GM23338 (cell line): Measurements from ENCODE around the gene PRG2. TPM values are rescaled to one million over a fixed set of nuclear protein-coding genes. Genes with fewer than 3 reads are reported as not detected.
A peak's percentile ranks its signal among the peaks of the same experiment; 100 is the strongest.

Source experiments
- ATAC-seq: fragments of 200-7000 bp; cut with Tn5 transposase; 3 replicates; pipeline ENCODE4 v1.9.1; 2020
- DNase-seq: peaks from one replicate; pipeline ENCODE4 v3.0.0-alpha.2; 2015; ENCODE audit warnings: low spot score
- H2AFZ ChIP-seq: fragments of 200-600 bp; sonication (generic); 2 replicates; pipeline ENCODE4 v1.8.0; 2016; ENCODE audit warnings: antibody characterized with exemption, mild to moderate bottlenecking, moderate library complexity
- H3F3A ChIP-seq: fragments of 200-600 bp; sonication (generic); replicated peaks from 2 replicates; pipeline ENCODE4 v1.8.0; 2017; ENCODE audit warnings: antibody characterized with exemption, mixed run types, low read depth
- H3K27ac ChIP-seq: fragments of 200-600 bp; sonication (generic); 2 replicates; pipeline ENCODE4 v1.6.1; 2016; ENCODE audit warnings: low read depth
- H3K27me3 ChIP-seq: fragments of 200-600 bp; sonication (generic); 2 replicates; pipeline ENCODE4 v1.8.0; 2016; ENCODE audit warnings: mild to moderate bottlenecking, mixed run types, moderate library complexity; ENCODE audit not compliant: insufficient read depth
- H3K36me3 ChIP-seq: fragments of 200-600 bp; sonication (generic); 2 replicates; pipeline ENCODE4 v1.8.0; 2016; ENCODE audit warnings: mild to moderate bottlenecking; ENCODE audit not compliant: insufficient read depth
- H3K4me1 ChIP-seq: fragments of 200-600 bp; sonication (generic); 2 replicates; pipeline ENCODE4 v1.8.0; 2016; ENCODE audit warnings: mild to moderate bottlenecking, moderate library complexity; ENCODE audit not compliant: insufficient read depth
- H3K4me2 ChIP-seq: fragments of 200-600 bp; sonication (generic); 2 replicates; pipeline ENCODE4 v1.7.1; 2017; ENCODE audit warnings: mixed run types
- H3K4me3 ChIP-seq: fragments of 200-600 bp; sonication (generic); 2 replicates; pipeline ENCODE4 v1.6.1; 2016; ENCODE audit warnings: mixed run types
- H3K79me2 ChIP-seq: fragments of 200-600 bp; sonication (generic); replicated peaks from 2 replicates; pipeline ENCODE4 v1.8.0; 2017; ENCODE audit warnings: mild to moderate bottlenecking; ENCODE audit not compliant: insufficient read depth
- H3K9me2 ChIP-seq: fragments of 200-600 bp; sonication (generic); 2 replicates; pipeline ENCODE4 v1.8.0; 2017; ENCODE audit not compliant: insufficient read depth
- H4K20me1 ChIP-seq: fragments of 200-600 bp; sonication (generic); replicated peaks from 2 replicates; pipeline ENCODE4 v1.8.0; 2017; ENCODE audit warnings: mild to moderate bottlenecking; ENCODE audit not compliant: insufficient read depth
- H3K27ac Mint-ChIP-seq: 2 replicates; pipeline ENCODE4 v1.8.0; 2020; ENCODE audit warnings: inconsistent platforms, mild to moderate bottlenecking, moderate library complexity, mixed read lengths
- H3K27me3 Mint-ChIP-seq: 3 replicates; pipeline ENCODE4 v1.8.0; 2022; ENCODE audit warnings: low read depth, mild to moderate bottlenecking, moderate library complexity, mixed read lengths, inconsistent platforms; ENCODE audit not compliant: insufficient read depth, poor library complexity
- H3K36me3 Mint-ChIP-seq: 3 replicates; pipeline ENCODE4 v1.8.0; 2021; ENCODE audit warnings: low read depth, mild to moderate bottlenecking, inconsistent platforms, moderate library complexity, mixed read lengths
- H3K4me1 Mint-ChIP-seq: 3 replicates; pipeline ENCODE4 v1.8.0; 2020; ENCODE audit warnings: mild to moderate bottlenecking, inconsistent platforms, mixed read lengths
- H3K4me3 Mint-ChIP-seq: 3 replicates; pipeline ENCODE4 v1.8.0; 2021; ENCODE audit warnings: moderate library complexity, mild to moderate bottlenecking, inconsistent platforms, mixed read lengths
- H3K9me3 Mint-ChIP-seq: 3 replicates; pipeline ENCODE4 v1.8.0; 2020; ENCODE audit warnings: moderate library complexity, mild to moderate bottlenecking, inconsistent platforms, mixed read lengths
- CREB1 ChIP-seq: fragments of 250-450 bp; sonication (Bioruptor Pico); IDR thresholded peaks from 2 replicates; pipeline ENCODE4 v1.5.0; 2020; ENCODE audit warnings: low read depth, mild to moderate bottlenecking, moderate library complexity
- EZH2 ChIP-seq: fragments of 200-600 bp; sonication (generic); IDR thresholded peaks from one replicate; pipeline ENCODE4 v1.8.0; 2017; ENCODE audit warnings: antibody characterized with exemption, mild to moderate bottlenecking, low read depth; ENCODE audit not compliant: unreplicated experiment
- EZH2phosphoT487 ChIP-seq: fragments of 200-600 bp; sonication (generic); IDR thresholded peaks from one replicate; pipeline ENCODE4 v1.8.1; 2018; ENCODE audit warnings: antibody characterized with exemption; ENCODE audit not compliant: unreplicated experiment
- NANOG ChIP-seq: IDR thresholded peaks from 2 replicates; pipeline ENCODE4 v1.6.1; 2016; ENCODE audit warnings: antibody characterized with exemption, borderline replicate concordance
- POLR2AphosphoS5 ChIP-seq: IDR thresholded peaks from 2 replicates; pipeline ENCODE4 v1.6.1; 2016; ENCODE audit warnings: antibody characterized with exemption, low read depth
- STAT1 ChIP-seq: IDR thresholded peaks from one replicate; pipeline ENCODE4 v1.6.1; 2016; ENCODE audit warnings: antibody characterized with exemption; ENCODE audit not compliant: unreplicated experiment
- ZNF114 ChIP-seq: fragments of 250-450 bp; sonication (Bioruptor Pico); IDR thresholded peaks from 2 replicates; pipeline ENCODE4 v1.5.0; 2020; ENCODE audit warnings: mild to moderate bottlenecking, moderate library complexity
- ZNF331 ChIP-seq: fragments of 250-450 bp; sonication (Bioruptor Pico); IDR thresholded peaks from 2 replicates; pipeline ENCODE4 v1.5.0; 2020; ENCODE audit warnings: low read depth, mild to moderate bottlenecking, moderate library complexity
- polyA plus RNA-seq: library from polyadenylated mRNA; unstranded; fragments of >200 nt; fragmentation: Nextera tagmentation; extraction: Ambion mirVana; gene quantifications from 2 replicates; pipeline ENCODE4 v1.2.1, GENCODE V29; 2016
- total RNA-seq: library from RNA; depleted of rRNA; stranded (reverse); fragments of >200 nt; shearing (Covaris generic); gene quantifications from 2 replicates; pipeline ENCODE4 v1.2.3, GENCODE V29; 2014
- TF ChIP-seq, protein P1 (sequence below): IDR thresholded peaks from 2 replicates; pipeline ENCODE4 v1.6.1; 2016; ENCODE audit warnings: antibody characterized with exemption
- TF ChIP-seq, protein P2 (sequence below), 2 experiments: fragments of 200-600 bp in 1 of 2; sonication (generic) in 1 of 2; conservative IDR thresholded peaks; 2 replicates each; pipeline versions ENCODE4 v1.5.1 to v1.6.1; 2016 to 2017; ENCODE audit warnings: antibody characterized with exemption in 2 of 2, low read depth in 2 of 2, mild to moderate bottlenecking in 2 of 2, moderate library complexity in 1 of 2
- TF ChIP-seq, protein P3 (sequence below): IDR thresholded peaks from one replicate; pipeline ENCODE4 v1.6.1; 2018; ENCODE audit warnings: antibody characterized with exemption; ENCODE audit not compliant: unreplicated experiment
- TF ChIP-seq, protein P4 (sequence below): fragments of 250-450 bp; sonication (Bioruptor Pico); IDR thresholded peaks from 2 replicates; pipeline ENCODE4 v1.5.0; 2020; ENCODE audit warnings: mild to moderate bottlenecking, moderate library complexity

The PRG2 gene
- total and polyA plus RNA-seq, 2 experiments from 2014 or later, result not detected

DNA sequence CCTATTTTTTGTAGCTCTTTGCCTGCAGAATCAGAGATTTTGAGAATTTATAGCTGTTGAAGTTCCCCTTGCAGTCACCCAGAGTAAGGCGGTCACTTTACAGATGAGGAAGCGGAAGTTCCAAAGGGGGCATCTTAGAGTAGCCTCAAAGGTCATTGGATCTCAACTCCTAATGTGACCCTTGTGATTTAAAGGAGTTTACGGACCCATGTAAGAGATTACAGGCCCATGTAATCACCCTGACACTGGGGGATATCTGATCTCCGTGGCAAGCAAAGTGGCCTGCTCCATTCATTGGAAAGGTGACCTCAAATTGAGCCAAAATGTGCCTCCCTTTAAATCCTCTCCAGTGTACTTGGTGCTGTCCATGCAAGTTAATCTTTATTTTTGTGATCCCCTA, 36.6 kb downstream of the PRG2 start (continued):
- TF ChIP-seq CREB1 (CRISPR knock-in tag) (no peak), POLR2AphosphoS5 (no peak), ZNF114 (no peak), STAT1 (no peak), NANOG (no peak), EZH2 (no peak), EZH2phosphoT487 (no peak)
- TF ChIP-seq, protein P1, sequence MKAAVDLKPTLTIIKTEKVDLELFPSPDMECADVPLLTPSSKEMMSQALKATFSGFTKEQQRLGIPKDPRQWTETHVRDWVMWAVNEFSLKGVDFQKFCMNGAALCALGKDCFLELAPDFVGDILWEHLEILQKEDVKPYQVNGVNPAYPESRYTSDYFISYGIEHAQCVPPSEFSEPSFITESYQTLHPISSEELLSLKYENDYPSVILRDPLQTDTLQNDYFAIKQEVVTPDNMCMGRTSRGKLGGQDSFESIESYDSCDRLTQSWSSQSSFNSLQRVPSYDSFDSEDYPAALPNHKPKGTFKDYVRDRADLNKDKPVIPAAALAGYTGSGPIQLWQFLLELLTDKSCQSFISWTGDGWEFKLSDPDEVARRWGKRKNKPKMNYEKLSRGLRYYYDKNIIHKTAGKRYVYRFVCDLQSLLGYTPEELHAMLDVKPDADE, result no peak
- TF ChIP-seq, protein P2, sequence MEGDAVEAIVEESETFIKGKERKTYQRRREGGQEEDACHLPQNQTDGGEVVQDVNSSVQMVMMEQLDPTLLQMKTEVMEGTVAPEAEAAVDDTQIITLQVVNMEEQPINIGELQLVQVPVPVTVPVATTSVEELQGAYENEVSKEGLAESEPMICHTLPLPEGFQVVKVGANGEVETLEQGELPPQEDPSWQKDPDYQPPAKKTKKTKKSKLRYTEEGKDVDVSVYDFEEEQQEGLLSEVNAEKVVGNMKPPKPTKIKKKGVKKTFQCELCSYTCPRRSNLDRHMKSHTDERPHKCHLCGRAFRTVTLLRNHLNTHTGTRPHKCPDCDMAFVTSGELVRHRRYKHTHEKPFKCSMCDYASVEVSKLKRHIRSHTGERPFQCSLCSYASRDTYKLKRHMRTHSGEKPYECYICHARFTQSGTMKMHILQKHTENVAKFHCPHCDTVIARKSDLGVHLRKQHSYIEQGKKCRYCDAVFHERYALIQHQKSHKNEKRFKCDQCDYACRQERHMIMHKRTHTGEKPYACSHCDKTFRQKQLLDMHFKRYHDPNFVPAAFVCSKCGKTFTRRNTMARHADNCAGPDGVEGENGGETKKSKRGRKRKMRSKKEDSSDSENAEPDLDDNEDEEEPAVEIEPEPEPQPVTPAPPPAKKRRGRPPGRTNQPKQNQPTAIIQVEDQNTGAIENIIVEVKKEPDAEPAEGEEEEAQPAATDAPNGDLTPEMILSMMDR (conservative IDR thresholded peaks at IDR 0.05; ENCODE audit: low read depth in 2 of 2), result no peak

DNA sequence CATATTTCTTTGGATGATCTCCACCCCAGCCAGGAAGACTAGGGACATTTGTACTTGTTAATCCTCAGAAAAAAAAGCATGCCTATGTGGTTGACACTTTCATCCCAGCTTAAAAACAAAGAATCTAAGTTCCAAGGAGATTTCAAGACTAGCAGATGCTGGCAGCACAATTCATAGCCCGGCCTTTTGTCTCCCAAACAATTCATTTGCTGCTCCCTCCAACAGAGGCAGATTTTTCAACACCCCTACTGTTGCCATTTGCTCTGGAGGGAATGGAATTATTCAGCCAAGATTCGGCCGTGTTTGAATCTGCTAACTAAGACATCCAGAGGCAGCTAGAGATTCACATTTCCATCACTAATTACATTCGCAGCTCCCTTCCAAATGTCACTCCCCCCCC, 37.0 kb downstream of the PRG2 start:
- Histone ChIP-seq H3K27ac (no peak overlapping the region), H4K20me1 (no peaks in the 10 kb centered on the region), H3K4me3 (no peak overlapping the region), H3K79me2 (no peaks in the 10 kb centered on the region), H3K4me2 (no peak overlapping the region), H3K27me3 (no peaks in the 10 kb centered on the region), H3K4me1 (peaks cover 11% of the 10 kb centered on the region; the same call in 1 of the 2 replicates), H3K36me3 (no peaks in the 10 kb centered on the region), H2AFZ (peak overlapping the region; percentile 82), H3F3A (0 out of 2 replicates have a peak, but pooled peaks cover 3% of the 10 kb centered on the region), H3K9me2 (no peaks in the 10 kb centered on the region)
- H3K4me3 Mint-ChIP-seq, result no peak overlapping the region
- H3K4me1 Mint-ChIP-seq, result peaks cover 11% of the 10 kb centered on the region; the same call in 2 of the 3 replicates
- no peaks in the 10 kb centered on the region; the same call in 2 of the 3 replicates for H3K36me3 Mint-ChIP-seq
- H3K9me3 Mint-ChIP-seq, result peaks cover 6% of the 10 kb centered on the region
- no peak for DNase-seq
- H3K27ac Mint-ChIP-seq, result no peak overlapping the region
- no peak for ATAC-seq
- H3K27me3 Mint-ChIP-seq, result peaks cover 16% of the 10 kb centered on the region
- TF ChIP-seq STAT1, result no peak
- TF ChIP-seq, protein P1, result no peak
- TF ChIP-seq ZNF331 (CRISPR knock-in tag), result no peak
- TF ChIP-seq, protein P3, sequence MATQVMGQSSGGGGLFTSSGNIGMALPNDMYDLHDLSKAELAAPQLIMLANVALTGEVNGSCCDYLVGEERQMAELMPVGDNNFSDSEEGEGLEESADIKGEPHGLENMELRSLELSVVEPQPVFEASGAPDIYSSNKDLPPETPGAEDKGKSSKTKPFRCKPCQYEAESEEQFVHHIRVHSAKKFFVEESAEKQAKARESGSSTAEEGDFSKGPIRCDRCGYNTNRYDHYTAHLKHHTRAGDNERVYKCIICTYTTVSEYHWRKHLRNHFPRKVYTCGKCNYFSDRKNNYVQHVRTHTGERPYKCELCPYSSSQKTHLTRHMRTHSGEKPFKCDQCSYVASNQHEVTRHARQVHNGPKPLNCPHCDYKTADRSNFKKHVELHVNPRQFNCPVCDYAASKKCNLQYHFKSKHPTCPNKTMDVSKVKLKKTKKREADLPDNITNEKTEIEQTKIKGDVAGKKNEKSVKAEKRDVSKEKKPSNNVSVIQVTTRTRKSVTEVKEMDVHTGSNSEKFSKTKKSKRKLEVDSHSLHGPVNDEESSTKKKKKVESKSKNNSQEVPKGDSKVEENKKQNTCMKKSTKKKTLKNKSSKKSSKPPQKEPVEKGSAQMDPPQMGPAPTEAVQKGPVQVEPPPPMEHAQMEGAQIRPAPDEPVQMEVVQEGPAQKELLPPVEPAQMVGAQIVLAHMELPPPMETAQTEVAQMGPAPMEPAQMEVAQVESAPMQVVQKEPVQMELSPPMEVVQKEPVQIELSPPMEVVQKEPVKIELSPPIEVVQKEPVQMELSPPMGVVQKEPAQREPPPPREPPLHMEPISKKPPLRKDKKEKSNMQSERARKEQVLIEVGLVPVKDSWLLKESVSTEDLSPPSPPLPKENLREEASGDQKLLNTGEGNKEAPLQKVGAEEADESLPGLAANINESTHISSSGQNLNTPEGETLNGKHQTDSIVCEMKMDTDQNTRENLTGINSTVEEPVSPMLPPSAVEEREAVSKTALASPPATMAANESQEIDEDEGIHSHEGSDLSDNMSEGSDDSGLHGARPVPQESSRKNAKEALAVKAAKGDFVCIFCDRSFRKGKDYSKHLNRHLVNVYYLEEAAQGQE, result no peak
- TF ChIP-seq, protein P4, sequence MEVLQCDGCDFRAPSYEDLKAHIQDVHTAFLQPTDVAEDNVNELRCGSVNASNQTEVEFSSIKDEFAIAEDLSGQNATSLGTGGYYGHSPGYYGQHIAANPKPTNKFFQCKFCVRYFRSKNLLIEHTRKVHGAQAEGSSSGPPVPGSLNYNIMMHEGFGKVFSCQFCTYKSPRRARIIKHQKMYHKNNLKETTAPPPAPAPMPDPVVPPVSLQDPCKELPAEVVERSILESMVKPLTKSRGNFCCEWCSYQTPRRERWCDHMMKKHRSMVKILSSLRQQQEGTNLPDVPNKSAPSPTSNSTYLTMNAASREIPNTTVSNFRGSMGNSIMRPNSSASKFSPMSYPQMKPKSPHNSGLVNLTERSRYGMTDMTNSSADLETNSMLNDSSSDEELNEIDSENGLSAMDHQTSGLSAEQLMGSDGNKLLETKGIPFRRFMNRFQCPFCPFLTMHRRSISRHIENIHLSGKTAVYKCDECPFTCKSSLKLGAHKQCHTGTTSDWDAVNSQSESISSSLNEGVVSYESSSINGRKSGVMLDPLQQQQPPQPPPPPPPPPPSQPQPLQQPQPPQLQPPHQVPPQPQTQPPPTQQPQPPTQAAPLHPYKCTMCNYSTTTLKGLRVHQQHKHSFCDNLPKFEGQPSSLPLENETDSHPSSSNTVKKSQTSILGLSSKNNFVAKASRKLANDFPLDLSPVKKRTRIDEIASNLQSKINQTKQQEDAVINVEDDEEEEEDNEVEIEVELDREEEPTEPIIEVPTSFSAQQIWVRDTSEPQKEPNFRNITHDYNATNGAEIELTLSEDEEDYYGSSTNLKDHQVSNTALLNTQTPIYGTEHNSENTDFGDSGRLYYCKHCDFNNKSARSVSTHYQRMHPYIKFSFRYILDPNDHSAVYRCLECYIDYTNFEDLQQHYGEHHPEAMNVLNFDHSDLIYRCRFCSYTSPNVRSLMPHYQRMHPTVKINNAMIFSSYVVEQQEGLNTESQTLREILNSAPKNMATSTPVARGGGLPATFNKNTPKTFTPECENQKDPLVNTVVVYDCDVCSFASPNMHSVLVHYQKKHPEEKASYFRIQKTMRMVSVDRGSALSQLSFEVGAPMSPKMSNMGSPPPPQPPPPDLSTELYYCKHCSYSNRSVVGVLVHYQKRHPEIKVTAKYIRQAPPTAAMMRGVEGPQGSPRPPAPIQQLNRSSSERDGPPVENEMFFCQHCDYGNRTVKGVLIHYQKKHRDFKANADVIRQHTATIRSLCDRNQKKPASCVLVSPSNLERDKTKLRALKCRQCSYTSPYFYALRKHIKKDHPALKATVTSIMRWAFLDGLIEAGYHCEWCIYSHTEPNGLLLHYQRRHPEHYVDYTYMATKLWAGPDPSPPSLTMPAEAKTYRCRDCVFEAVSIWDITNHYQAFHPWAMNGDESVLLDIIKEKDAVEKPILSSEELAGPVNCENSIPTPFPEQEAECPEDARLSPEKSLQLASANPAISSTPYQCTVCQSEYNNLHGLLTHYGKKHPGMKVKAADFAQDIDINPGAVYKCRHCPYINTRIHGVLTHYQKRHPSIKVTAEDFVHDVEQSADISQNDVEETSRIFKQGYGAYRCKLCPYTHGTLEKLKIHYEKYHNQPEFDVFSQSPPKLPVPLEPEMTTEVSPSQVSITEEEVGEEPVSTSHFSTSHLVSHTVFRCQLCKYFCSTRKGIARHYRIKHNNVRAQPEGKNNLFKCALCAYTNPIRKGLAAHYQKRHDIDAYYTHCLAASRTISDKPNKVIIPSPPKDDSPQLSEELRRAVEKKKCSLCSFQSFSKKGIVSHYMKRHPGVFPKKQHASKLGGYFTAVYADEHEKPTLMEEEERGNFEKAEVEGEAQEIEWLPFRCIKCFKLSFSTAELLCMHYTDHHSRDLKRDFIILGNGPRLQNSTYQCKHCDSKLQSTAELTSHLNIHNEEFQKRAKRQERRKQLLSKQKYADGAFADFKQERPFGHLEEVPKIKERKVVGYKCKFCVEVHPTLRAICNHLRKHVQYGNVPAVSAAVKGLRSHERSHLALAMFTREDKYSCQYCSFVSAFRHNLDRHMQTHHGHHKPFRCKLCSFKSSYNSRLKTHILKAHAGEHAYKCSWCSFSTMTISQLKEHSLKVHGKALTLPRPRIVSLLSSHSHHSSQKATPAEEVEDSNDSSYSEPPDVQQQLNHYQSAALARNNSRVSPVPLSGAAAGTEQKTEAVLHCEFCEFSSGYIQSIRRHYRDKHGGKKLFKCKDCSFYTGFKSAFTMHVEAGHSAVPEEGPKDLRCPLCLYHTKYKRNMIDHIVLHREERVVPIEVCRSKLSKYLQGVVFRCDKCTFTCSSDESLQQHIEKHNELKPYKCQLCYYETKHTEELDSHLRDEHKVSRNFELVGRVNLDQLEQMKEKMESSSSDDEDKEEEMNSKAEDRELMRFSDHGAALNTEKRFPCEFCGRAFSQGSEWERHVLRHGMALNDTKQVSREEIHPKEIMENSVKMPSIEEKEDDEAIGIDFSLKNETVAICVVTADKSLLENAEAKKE, result no peak
- TF ChIP-seq EZH2phosphoT487, result no peak
